Mesenchymal stem cell (in vitro differentiated cells and primary cell): ENCODE measurements around the gene ITGB1.
"Not testable (repeated sequence)": the region's sequence is repeated elsewhere in the genome, so short reads cannot be mapped to it uniquely, and the experiment has no call there.

Experiments used
- DNase-seq: peaks from one replicate; pipeline ENCODE4 v3.0.0-alpha.2; 2013
- H2AFZ ChIP-seq: one replicate; pipeline ENCODE4 v1.6.1; 2013; ENCODE audit warnings: low read depth, mild to moderate bottlenecking, control low read depth, inconsistent platforms, low read length, moderate library complexity
- H2AK5ac ChIP-seq: 2 replicates; pipeline ENCODE4 v1.6.1; 2013; ENCODE audit warnings: low read length, moderate library complexity, mild to moderate bottlenecking, inconsistent platforms; ENCODE audit not compliant: severe bottlenecking
- H2BK120ac ChIP-seq: one replicate; pipeline ENCODE4 v1.6.1; 2013; ENCODE audit warnings: low read depth, mild to moderate bottlenecking, inconsistent platforms, low read length, moderate library complexity
- H2BK12ac ChIP-seq, 2 experiments: one replicate each; pipeline ENCODE4 v1.6.1; 2013; ENCODE audit warnings: inconsistent platforms in 2 of 2, low read length in 2 of 2, mild to moderate bottlenecking in 2 of 2, moderate library complexity in 2 of 2, control low read depth in 1 of 2
- H2BK15ac ChIP-seq: one replicate; pipeline ENCODE4 v1.6.1; 2013; ENCODE audit warnings: mild to moderate bottlenecking, low read depth, inconsistent platforms; ENCODE audit not compliant: poor library complexity, severe bottlenecking
- H2BK5ac ChIP-seq: 2 replicates; pipeline ENCODE4 v1.6.1; 2013; ENCODE audit warnings: low read depth, mild to moderate bottlenecking, low read length, control low read depth, inconsistent platforms; ENCODE audit not compliant: poor library complexity, severe bottlenecking
- H3K14ac ChIP-seq, 2 experiments: one replicate each; pipeline ENCODE4 v1.6.1; 2013; ENCODE audit warnings: inconsistent platforms in 2 of 2, low read length in 2 of 2, control low read depth in 1 of 2, mild to moderate bottlenecking in 1 of 2, moderate library complexity in 1 of 2
- H3K18ac ChIP-seq, 2 experiments: one replicate each; pipeline ENCODE4 v1.6.1; 2013; ENCODE audit warnings: inconsistent platforms in 2 of 2, low read length in 2 of 2, control low read depth in 1 of 2, low read depth in 1 of 2, mild to moderate bottlenecking in 1 of 2
- H3K23ac ChIP-seq, 2 experiments: one replicate each; pipeline ENCODE4 v1.6.1; 2013; ENCODE audit warnings: inconsistent platforms in 2 of 2, low read length in 2 of 2, mild to moderate bottlenecking in 2 of 2, moderate library complexity in 2 of 2, control low read depth in 1 of 2
- H3K27ac ChIP-seq: 2 replicates; pipeline ENCODE4 v1.5.1; 2013; ENCODE audit warnings: mild to moderate bottlenecking, moderate library complexity, low read length, control low read depth, inconsistent platforms; ENCODE audit not compliant: poor library complexity, severe bottlenecking
- H3K27me3 ChIP-seq, 2 experiments: 2 replicates each; pipeline versions ENCODE4 v1.6.1 to v1.7.0; 2013; ENCODE audit warnings: low read length in 2 of 2, mild to moderate bottlenecking in 2 of 2, moderate library complexity in 2 of 2, control low read depth in 1 of 2, inconsistent platforms in 1 of 2; ENCODE audit not compliant: control insufficient read depth in 1 of 2, insufficient read depth in 1 of 2
- H3K36me3 ChIP-seq, 2 experiments: 2 replicates each; pipeline versions ENCODE4 v1.6.1 to v1.7.0; 2013; ENCODE audit warnings: low read length in 2 of 2, control low read depth in 1 of 2, inconsistent platforms in 1 of 2, low read depth in 1 of 2, mild to moderate bottlenecking in 1 of 2; ENCODE audit not compliant: insufficient read depth in 2 of 2, control insufficient read depth in 1 of 2
- H3K4ac ChIP-seq, 2 experiments: one replicate each; pipeline ENCODE4 v1.6.1; 2013; ENCODE audit warnings: inconsistent platforms in 2 of 2, low read length in 2 of 2, mild to moderate bottlenecking in 2 of 2, moderate library complexity in 2 of 2, control low read depth in 1 of 2, low read depth in 1 of 2
- H3K4me1 ChIP-seq: 2 replicates; pipeline ENCODE4 v1.6.1; 2013; ENCODE audit warnings: low read depth, low read length, control low read depth; ENCODE audit not compliant: control insufficient read depth, insufficient read depth
- H3K4me2 ChIP-seq: 2 replicates; pipeline ENCODE4 v1.6.1; 2013; ENCODE audit warnings: low read length, mild to moderate bottlenecking, inconsistent platforms; ENCODE audit not compliant: poor library complexity, severe bottlenecking
- H3K4me3 ChIP-seq, 2 experiments: 2 replicates each; pipeline versions ENCODE4 v1.5.1 to v1.7.0; 2013; ENCODE audit warnings: low read length in 2 of 2, mild to moderate bottlenecking in 2 of 2, control low read depth in 1 of 2, low read depth in 1 of 2; ENCODE audit not compliant: insufficient read depth in 1 of 2
- H3K79me1 ChIP-seq: replicated peaks from 2 replicates; pipeline ENCODE4 v1.6.1; 2013; ENCODE audit warnings: mild to moderate bottlenecking, control low read depth, low read length, inconsistent platforms; ENCODE audit not compliant: poor library complexity, severe bottlenecking
- H3K9ac ChIP-seq: 2 replicates; pipeline ENCODE4 v1.7.0; 2013; ENCODE audit warnings: mild to moderate bottlenecking, low read length, moderate library complexity
- H3K9me3 ChIP-seq: 2 replicates; pipeline ENCODE4 v1.7.0; 2013; ENCODE audit warnings: mild to moderate bottlenecking, low read length; ENCODE audit not compliant: control insufficient read depth
- H4K8ac ChIP-seq: one replicate; pipeline ENCODE4 v1.6.1; 2013; ENCODE audit warnings: inconsistent platforms, mild to moderate bottlenecking, low read length, moderate library complexity
- H4K91ac ChIP-seq: one replicate; pipeline ENCODE4 v1.6.1; 2013; ENCODE audit warnings: mild to moderate bottlenecking, low read length, inconsistent platforms
- WGBS: methylation state at CpG from one replicate; pipeline ENCODE4 v1.1.7; 2013; ENCODE audit warnings: mixed read lengths; 5-methylcytosine and 5-hydroxymethylcytosine counted together

The ITGB1 gene

GRCh38 chr10:32977846-32978809 lies 20.1 kb upstream of the ITGB1 start:
- H3K4ac ChIP-seq, H2BK12ac ChIP-seq, H3K14ac ChIP-seq, H3K4me3 ChIP-seq, H3K18ac ChIP-seq, H3K4me2 ChIP-seq, H3K9me3 ChIP-seq, H2AK5ac ChIP-seq, H2BK120ac ChIP-seq, H3K23ac ChIP-seq, H3K36me3 ChIP-seq, H3K27ac ChIP-seq, H2AFZ ChIP-seq, H4K8ac ChIP-seq, DNase-seq, H2BK15ac ChIP-seq, H2BK5ac ChIP-seq, H3K9ac ChIP-seq, H3K27me3 ChIP-seq, H3K79me1 ChIP-seq, H4K91ac ChIP-seq: not testable (repeated sequence)
- peaks cover 11% of the 10 kb centered on the region for H3K4me1 ChIP-seq
- WGBS, result 100% methylated on average over 1 of the region's 4 CpGs

- Histone ChIP-seq H3K27me3 (no peaks in the 10 kb centered on the region), H3K4ac (no peak overlapping the region), H3K18ac (no peak overlapping the region), H3K4me3 (no peak overlapping the region), H2BK120ac (no peak overlapping the region), H3K9me3 (no peaks in the 10 kb centered on the region), H2AFZ (no peak overlapping the region), H3K27ac (no peak overlapping the region), H3K23ac (no peak overlapping the region), H3K79me1 (peaks cover 2% of the 10 kb centered on the region), H4K8ac (no peak overlapping the region), H4K91ac (no peak overlapping the region), H2BK12ac (no peak overlapping the region), H3K9ac (no peak overlapping the region), H2BK15ac (no peak overlapping the region), H3K4me2 (no peak overlapping the region), H2AK5ac (no peak overlapping the region), H2BK5ac (no peak overlapping the region), H3K4me1 (peaks cover 7% of the 10 kb centered on the region), H3K36me3 (no peaks in the 10 kb centered on the region), H3K14ac (no peak overlapping the region)
- no peak for DNase-seq
- WGBS, result 74% methylated on average over 3 of the region's 3 CpGs
Measured at GRCh38 chr10:32976338-32976737, 18.3 kb upstream of the ITGB1 start.

DNA sequence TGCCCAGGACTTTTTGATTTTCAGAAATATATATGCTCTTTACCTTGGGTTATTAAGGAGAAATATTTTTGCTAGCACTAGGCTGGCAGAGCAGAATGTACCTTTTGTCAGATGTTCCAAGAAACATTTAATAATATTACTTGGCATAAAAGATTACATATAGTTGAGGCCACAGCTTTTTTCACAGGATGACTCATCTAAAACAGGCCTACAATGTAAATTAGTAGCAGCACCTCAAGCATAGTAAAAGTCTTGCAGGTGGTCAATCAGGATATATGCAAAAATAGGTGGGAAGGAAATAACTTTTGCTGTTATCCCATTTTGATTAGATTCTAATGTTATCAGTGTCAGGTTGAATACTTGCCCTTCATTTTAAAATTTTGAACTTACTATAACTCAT lies 14.9 kb upstream of the ITGB1 start:
- Histone ChIP-seq H3K23ac (no peak overlapping the region), H3K36me3 (no peaks in the 10 kb centered on the region), H4K8ac (no peak overlapping the region), H2BK120ac (no peak overlapping the region), H2AK5ac (no peak overlapping the region), H2AFZ (no peak overlapping the region), H3K9ac (peak overlapping the region; percentile 26), H3K14ac (no peak overlapping the region), H3K27ac (no peak overlapping the region), H3K18ac (no peak overlapping the region), H3K27me3 (no peaks in the 10 kb centered on the region), H3K9me3 (no peaks in the 10 kb centered on the region), H2BK15ac (no peak overlapping the region), H3K4me1 (peaks cover 3% of the 10 kb centered on the region), H3K4ac (no peak overlapping the region), H2BK12ac (no peak overlapping the region), H3K4me2 (no peak overlapping the region), H3K79me1 (peaks cover 2% of the 10 kb centered on the region), H4K91ac (no peak overlapping the region), H3K4me3 (no peak overlapping the region), H2BK5ac (no peak overlapping the region)
- DNase-seq, result no peak

DNA sequence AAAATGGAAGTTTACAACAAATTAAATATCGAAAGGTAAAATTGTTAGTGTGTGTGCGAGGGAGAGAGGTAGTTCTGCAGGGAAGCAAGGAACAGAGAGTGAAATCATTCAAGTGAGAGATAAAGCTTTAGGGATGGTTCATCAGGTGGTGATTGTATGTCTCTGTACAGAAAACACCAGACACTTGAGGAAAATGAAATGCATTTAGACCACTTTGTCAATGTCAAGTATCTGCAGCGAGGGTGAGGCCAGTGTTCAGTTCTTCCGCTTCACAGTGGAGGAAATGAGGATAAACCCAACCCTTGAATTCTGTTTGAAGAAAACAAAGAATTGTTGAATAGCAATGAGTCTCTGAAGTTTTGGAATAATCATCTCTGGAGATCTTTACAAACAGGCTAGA lies 14.4 kb upstream of the ITGB1 start:
- Histone ChIP-seq H4K8ac (no peak overlapping the region), H2BK120ac (no peak overlapping the region), H2BK5ac (no peak overlapping the region), H3K9me3 (no peaks in the 10 kb centered on the region), H3K27ac (peak overlapping the region; percentile 19), H3K79me1 (peaks cover 2% of the 10 kb centered on the region), H3K4me1 (peaks cover 3% of the 10 kb centered on the region), H2AK5ac (no peak overlapping the region), H3K4me3 (no peak overlapping the region), H3K14ac (no peak overlapping the region), H2AFZ (no peak overlapping the region), H3K4me2 (no peak overlapping the region), H3K36me3 (no peaks in the 10 kb centered on the region), H3K4ac (no peak overlapping the region), H4K91ac (no peak overlapping the region), H2BK15ac (no peak overlapping the region), H3K9ac (peak overlapping the region; percentile 26), H3K18ac (no peak overlapping the region), H3K27me3 (no peaks in the 10 kb centered on the region), H3K23ac (no peak overlapping the region), H2BK12ac (no peak overlapping the region)
- WGBS, result 33% methylated on average over 4 of the region's 4 CpGs
- no peak for DNase-seq
